SHP77 treated with DMSO at 0.1 percent for 48 hours (cell line): ENCODE results near the gene MINDY4.
"Not testable (repeated sequence)": the region's sequence is repeated elsewhere in the genome, so short reads cannot be mapped to it uniquely, and the experiment has no call there.

ENCODE experiments used
- DNase-seq: peaks from one replicate; lab custom pipeline; 2025; lab: John Stamatoyannopoulos, UW

Gene MINDY4

DNA sequence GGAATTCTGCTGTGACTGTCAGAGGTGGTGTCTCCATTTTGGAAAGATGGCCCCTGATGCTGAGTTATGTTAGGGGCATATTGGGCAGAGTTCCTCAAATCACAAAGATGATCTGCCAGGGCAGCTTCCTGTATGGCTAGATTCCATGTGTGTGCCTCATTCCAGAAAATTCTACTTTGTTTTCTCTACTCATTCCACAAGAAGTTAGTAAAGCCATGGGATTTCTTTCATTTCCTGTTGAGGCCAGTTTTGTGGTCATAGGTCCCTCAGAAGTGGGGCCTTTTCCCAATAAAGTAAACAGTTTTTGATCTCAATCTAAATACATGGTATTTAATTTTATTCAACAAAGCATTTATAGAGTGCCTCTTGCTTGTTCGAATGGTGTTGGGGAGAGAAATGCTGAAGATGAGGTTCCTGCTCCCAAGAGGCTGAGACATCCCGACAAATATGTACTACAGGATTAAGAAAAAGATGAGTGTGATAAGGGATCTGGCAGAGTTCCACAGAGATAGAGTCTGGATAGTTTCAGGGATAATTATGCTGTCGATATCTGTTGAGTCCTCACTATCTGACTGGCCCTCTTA, 33.0 kb downstream of the MINDY4 start:
- no peak for DNase-seq

DNA sequence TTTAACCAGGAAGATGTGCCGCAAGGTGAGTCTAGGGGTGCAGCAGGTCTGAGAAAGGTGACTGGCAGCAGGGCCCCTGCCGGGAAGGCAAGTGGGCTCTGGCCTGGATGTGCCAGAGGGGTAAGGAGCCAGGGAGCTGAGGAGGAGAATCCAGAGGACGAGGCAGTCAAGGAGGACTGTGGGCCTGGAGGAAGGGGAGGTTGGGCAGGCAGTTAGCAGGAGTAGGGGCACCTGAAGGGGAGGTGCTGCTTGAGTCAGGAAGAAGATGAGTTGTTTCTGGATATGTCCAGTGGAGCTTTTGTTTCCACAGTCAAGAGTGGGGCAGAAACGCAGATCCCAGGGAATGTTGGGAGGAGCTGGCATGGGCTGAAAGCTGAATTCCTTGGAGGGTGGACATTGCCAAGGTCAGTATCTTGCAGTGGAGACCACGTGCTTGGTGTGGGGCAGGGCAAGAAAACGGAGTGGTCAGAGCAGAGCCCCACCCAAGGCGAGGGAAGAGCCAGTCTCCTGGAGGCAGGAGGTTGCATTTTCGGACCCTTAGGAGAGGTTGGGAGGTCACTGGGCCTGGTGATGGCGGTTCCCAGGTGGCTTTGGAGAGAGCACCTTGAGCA, 34.0 kb downstream of the MINDY4 start:
- DNase-seq = no peak

DNA sequence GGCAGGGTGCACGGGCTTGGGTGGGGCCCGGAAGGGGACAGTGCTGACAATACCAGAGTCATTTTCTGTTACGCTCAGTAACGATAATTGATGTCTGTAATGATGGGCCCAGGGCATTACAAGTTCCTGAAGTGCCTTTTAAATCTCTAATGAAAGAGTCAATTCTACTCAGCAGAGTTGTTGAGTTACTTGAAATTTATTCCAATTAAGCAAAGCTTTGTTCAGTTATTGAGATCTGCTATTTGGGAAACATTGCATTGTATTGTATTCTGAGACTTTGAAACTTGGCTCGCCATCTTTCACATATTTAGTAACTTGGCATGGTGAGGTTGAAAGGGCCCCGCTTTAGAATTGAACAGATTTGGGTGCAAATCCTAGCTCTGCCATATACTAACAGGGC, 34.7 kb downstream of the MINDY4 start:
- no peak for DNase-seq

DNA sequence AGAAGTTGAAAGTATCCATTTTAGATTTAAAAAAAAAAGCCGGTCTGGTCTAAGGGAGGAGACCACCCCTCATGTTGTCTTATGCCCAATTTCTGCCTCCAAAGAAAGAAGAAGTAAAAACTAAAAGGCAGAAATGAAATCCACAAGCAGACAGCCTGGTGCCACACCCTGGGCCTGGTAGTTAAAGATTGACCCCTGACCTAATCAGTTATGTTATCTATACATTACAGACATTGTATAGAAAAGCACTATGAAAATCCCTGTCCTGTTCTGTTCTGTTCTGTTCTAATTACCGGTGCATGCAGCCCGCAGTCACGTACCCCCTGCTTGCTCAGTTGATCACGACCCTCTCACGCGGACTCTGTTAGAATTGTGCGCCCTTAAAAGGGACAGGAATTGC, 36.3 kb downstream of the MINDY4 start:
- DNase-seq = not testable (repeated sequence)

DNA sequence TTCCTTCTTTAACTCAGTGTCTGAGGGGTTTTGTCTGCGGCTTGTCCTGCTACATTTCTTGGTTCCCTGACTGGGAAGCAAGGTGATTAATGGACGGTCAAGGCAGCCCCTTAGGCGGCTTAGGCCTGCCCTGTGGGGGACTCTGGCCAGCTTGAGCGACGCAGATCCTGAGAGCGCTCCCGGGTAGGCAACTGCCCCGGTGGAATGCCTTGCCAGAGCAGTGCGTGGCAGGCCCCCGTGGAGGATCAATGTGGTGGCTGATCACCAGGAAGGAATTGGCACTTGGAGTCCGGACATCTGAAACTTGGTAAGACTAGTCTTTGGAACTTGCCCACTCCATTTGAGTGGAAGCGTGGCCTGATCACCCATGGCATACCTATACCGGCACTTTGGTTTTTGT, 36.7 kb downstream of the MINDY4 start:
- DNase-seq = not testable (repeated sequence)

DNA sequence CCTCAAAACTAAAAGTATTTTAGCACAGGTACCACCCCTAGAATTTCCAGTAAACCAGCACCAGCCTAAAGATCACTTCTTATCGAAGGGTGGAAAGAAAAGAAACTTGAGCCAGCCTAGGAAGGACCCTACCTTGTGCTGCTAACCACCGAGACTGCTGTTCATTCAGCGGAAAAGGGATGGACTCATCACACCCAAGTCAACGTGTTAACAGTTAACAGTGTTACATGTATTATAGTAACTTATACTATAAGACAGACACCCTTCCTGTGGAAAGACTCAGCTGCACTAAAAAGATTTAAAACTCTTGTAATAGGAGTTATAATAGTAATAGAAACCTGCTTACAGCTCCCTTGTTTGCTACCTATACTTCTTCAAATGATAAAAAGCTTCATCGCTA, 39.8 kb downstream of the MINDY4 start:
- DNase-seq = no peak

DNA sequence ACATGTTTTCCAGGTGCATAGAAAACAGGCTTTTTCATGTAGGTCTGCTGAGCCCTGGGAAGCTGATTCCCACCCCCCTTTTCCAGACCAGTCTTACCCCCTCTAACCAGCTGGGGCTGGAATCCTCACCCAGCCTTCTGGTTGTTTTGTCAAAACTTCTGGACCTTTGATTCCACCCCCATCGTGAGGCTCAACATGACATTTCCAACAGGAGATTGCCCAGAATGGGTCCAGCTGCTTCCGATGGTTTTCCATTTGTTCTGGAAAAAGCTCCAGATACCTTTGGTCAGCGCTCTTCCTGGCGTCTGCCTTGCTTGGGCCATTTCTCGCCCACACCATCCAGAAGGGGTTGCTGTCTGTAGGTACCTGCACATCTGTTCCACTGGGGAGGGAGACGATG, 41.5 kb downstream of the MINDY4 start:
- DNase-seq = no peak

DNA sequence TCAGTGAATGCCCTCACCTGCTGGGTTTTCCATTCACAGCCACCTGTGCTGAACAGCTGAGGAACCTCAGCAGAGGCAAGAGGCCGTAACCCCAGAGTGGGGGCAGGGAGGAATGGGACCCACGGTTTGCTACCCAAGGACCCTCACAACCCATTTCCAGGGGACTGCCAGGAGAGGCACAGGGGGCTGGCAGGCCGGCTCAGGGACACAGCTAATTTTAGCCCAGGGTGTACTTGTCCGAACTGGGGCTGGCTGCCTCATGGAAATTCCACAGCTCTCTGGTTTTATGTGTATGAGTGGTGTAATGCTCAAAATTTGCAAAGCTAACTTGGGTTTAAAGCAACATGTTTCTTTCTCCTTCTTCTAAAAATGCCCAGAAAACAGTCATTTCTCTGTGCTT, 42.2 kb downstream of the MINDY4 start:
- DNase-seq = no peak

DNA sequence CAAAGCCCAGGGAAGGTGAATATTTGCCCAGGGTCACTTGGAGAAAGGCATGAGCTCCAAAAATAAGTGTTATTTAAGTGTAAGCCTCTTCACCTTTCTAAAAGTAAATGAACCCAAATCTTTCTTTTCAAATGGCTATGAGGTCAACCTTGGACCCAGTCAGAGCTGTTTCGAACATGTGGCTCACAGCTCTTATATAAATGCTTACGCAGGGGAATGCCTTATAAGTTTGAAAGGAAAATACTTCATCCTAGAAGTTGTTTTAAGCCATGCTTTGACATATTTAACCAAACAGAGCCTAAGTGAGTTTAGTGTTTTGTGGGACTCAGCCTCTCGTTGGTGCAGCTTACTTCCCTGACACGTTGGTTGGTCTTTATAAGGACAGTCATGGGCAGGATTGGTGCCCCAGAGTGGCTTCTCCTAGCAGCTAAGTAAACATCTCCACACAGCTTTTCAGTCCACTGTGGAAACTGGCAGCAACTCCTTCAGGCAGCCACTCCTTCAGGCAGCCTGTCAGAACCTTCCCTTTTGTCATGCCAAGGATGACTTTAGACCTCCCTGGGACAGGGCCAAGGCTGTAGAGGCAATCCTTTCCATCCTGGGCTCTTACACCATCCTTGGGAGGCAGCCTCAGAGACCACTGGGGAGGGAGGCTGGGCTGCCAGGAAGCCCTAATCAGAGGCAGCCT, 43.6 kb downstream of the MINDY4 start:
- no peak for DNase-seq

DNA sequence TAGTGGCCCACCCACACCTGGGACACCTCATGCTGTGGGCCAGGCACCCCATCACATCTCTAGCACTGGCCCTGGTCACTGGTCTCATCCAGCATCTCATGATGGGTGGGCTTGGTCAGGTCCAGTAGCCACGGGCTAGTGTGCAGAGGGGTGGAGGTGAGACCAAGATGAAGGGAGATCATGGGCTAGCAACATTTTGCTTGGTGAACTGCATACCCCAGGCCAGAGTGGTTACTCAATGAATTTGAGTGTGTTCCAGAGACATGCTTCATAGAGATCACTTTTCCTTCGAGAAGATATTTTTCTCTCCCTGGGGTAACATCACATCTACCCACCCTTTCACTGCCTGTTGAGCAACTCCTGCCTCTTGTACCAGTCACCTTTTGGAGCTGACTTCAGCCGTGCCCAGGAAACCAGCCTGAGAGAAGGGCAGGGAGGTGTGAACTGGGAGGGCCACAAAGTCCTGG, 44.2 kb downstream of the MINDY4 start:
- DNase-seq = no peak

DNA sequence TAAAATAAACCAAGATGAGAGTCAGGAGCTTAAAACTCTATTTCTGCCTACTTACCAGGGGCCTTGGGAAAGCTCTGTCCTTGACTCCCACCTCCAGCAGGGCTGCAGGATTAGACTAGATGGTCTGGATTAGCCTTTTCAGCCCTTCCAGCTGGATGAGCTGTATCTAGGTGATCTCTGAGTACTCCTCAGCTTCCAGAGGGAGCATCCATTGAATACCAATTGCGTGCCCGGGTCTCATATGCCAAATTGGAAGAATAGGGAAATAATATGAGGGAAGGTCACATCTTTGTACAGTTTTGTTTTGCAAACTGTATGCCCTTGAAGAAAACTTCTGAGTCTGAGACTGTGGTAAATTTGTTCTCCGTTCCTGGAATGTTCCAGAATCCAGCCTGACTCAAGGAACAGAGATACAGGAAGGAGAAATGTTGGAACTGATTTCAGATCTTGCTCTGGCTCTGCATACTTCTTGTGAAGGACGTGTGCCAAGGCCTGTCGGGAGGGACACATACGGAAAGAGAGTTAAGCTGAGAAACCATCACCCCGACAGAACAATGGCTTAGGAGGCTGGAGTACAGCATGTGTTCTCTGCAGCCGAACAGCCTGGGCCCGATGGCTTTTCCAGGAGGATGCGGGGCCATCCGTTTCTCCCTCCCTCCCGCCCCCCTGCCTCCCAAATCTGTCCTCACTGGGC, 44.9 kb downstream of the MINDY4 start:
- DNase-seq = no peak

DNA sequence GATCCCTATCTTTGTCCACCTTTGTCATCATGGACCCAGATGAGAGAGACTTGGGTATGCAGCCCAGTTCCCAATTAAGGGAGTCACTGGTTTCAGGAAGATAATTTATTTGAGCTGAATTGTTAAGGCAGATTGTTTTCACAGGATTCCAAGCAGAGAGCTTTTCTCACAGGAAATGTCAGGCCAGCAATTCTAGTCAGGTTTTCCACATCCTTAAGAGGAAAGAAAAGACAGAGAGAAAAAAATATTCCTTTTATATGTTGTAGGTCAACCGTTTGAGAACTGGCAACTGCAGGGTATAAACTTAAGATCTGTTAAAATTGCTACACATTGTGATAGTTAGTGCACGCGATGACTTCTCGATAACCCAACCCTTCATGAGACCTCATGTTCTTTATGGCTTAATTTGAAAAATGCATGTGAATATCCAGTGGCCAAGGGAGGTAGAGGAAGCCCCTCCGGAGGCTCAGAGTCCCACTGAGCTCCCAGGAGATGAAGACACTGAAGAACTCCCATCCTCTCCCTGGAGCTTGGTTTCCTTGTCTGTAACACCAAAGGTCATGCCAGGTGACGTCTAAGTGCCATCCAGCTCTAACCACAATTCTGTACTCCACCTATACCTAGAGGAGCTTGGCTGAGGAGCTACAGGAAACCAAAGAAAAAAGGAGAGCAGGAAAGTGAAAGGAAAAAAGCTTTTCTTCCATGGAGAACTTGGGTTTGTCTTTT, 45.6 kb downstream of the MINDY4 start:
- no peak for DNase-seq

DNA sequence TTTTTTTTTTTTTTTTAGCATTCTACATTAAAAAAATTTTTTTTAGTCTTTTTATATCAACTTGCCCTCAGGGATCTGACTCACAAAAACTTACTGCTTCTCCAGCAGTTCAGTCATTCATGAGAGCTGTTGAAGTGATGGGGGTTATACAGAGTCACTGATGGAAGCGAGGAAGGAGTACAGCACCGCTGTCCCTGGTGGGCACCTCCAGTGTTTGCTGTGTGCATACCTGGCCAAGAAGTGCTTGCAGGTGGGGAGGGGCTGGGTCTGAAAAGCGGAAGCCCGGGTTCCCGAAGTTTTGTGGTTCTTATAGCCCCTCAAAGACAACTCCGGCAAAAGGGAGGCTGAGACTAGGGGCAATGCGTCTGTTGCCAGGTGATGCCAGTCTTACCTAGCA, 46.2 kb downstream of the MINDY4 start:
- DNase-seq = no peak

DNA sequence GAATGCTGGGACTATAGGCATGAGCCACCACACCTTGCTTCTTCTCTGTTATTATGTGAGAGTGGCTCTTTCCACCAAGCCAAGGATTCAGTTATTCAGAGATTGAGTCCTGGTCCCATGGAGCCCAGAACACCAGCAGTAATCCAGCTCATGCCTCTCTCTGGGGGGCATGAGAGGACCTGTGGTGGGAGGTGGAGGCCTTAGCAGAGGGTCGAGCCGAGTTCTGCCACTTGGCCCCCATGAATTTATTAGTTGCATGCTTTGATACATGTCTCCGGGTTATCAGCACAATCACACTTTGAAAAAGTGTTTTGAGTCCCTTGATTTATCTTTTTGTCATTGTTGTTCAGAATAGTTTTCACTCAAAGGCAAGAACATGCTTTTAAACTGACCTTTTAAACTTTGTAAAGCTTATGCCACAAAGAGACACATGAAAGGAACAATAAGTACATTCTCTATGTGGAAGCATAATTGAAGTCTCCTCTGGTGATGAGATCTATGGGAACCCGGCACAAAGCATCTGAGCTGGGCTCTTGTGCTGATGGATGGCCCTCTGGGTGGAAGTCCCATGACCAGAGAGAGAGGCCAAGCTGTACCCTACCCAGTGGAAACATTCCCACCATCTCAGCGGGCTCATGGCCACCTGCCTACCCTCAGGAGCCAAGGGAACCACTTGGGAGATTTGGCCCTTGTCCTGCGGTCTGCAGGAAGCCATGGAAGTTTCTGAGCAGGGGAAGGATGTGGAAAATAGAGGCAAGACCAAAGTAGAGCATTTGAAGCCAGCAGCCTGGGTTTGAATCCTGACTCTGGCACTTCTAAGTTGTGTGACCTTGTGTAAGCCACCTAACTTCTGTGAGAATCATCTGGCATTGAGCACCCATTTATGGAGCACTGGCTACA, 53.9 kb downstream of the MINDY4 start:
- DNase-seq = no peak

DNA sequence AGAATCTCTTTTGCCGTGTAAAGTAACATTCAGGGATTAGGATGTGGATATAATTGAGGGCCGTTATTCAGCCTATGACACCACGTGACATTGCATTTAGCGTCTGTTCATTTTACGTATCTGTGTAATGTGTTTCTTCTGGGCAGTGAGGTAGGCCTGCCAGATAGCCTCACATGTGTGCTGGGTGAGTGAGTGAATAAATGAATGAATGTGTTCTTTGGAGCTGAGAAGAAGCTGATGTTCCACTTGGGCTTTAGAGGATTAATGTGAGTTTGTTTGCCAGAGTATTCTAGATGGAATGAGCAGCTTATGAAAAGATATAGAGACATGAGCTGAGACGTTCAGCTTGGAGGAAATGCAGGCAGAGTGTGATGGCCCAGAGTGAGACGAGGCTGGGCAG, 55.0 kb downstream of the MINDY4 start:
- DNase-seq = no peak

DNA sequence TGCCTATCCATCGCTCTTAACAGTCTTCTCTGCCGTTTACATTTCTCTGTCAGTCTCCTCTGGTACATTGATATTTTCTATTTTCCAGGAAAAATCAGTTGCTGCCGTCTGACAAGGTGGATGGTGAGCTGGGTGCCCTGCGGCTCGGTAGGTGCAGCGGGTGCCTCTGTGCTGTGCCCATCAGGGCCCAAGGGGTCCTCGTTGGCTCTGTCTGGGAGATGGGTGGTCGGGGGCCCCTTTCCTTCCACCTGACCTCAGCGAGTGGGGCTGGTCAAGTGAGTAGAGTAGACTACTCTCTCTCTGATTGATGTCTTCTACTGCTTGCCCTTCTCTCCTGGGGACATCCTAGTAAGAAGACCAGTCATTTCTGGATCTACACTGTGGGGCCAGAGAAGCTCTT, 57.4 kb downstream of the MINDY4 start:
- no peak for DNase-seq

DNA sequence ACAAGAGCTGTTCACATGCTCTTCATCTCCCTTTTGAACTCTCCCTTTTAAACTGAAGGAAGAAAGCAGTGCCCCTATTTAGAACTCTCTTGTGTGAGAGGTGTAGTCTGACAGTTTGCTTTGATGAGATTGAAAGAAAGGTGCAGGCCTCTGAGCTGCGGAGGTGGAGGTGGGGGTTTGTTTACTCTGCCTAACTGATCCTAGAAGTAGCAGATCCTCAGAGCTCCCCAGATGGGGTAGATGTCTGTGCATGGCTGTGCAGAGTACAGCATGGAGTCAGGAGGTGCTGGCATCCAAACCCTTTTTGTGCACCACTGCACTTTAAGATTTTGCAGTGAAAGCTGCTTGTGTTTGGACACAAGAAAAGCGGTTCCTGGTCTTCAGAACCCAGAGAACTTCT, 58.3 kb downstream of the MINDY4 start:
- DNase-seq = no peak

DNA sequence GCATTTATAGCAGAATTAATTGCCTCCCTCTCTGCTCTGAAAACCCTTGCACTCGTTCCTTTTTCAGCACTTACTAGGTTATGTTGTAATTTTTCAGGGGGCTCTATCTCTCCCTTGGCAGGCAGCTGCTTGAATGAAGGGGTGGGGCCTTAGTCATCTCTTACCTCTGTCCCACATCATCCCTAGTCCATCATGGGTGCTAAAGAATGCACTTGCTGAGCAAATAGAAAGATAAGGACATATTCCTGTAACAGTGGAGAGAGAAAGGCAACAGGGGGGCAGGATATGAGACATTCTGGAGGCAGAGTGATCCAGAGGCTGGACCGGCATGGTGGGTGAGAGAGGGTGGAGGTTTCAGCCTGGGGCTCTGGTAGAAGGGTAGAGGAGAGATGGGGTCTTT, 60.0 kb downstream of the MINDY4 start:
- no peak for DNase-seq

DNA sequence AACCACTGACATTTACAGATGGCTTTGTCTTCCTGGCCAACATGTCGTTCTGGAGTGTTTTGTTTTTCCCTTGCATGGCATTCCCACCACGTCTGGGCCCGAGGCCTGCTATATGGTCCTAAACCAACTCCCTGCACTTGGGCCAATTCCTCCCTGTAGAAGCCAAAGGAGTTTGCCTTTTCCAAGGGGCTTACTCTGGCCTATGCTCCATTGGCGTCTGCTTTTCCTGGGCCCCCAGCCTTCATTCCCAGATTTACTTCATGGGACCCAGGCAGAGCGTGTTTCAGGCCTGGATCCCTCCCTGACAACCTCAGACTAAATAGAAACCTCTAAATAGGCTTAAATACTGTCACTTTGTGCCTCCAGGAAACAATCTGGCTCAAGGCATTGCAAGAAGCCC, 60.7 kb downstream of the MINDY4 start:
- no peak for DNase-seq

DNA sequence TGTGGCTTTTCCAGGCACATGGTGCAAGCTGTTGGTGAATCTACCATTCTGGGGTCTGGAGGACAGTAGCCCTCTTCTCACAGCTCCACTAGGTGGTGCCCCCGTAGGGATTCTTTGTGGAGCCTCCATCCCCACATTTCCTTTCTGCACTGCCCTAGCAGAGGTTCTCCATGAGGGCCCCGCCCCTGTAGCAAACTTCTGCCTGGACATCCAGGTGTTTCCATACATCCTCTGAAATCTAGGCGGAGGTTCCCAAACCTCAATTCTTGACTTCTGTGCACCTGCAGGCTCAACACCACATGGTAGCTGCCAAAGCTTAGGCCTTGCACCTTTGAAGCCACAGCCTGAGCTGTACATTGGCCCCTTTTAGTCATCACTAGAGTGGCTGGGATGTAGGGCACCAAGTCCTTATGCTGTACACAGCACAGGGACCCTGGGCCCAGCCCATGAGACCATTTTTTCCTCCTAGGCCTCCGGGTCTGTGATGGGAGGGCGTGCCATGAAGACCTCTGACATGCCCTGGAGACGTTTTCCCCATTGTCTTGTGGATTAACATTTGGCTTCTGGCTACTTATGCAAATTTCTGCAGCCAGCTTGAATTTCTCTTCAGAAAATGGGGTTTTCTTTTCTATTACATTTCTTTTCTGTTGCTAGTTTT, 62.9 kb downstream of the MINDY4 start:
- not testable (repeated sequence) for DNase-seq

DNA sequence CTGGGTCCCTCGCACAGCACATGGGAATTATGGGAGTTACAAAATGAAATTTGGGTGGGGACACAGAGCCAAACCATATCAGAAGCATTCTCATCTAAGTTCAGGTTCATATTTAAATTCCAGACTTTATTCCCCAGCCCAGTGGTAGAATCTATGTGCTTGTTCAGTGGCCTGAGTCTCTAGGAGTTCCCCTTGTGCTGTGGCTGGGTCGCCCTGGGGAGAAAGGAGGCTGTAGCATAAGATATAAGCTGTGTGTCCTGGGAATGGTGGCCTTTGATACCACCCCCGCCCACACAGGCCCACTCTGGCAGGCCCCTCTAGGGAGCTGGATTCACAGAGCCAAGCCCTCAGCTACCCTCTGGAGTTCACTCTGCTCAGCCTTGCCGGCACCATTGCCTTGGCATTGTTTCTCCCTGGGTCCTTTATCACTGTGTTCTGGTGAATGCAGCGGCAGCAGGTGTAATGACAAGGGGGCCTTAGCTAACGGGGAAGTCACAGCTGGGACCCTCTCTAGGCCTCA, 64.2 kb downstream of the MINDY4 start:
- no peak for DNase-seq
